ENCODE data around the gene MLEC. TPM values are rescaled to one million over a fixed set of nuclear protein-coding genes. Genes with fewer than 3 reads are reported as not detected.

Gene MLEC, protein sequence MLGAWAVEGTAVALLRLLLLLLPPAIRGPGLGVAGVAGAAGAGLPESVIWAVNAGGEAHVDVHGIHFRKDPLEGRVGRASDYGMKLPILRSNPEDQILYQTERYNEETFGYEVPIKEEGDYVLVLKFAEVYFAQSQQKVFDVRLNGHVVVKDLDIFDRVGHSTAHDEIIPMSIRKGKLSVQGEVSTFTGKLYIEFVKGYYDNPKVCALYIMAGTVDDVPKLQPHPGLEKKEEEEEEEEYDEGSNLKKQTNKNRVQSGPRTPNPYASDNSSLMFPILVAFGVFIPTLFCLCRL
- 100 to 1,000 TPM; 210 to 555 (median 285) TPM for total RNA-seq
- 100 to 1,000 TPM in 1 of 3 donors, 10 to 100 TPM in 2; 68.3 to 286 (median 90.0) TPM for polyA plus RNA-seq
- long read RNA-seq, donor 1, full-length matches to known transcripts, result 67 of 107 reads
- long read RNA-seq, donor 1, partial matches to known transcripts, result 40 of 107 reads
- long read RNA-seq, donor 1, other reads (novel, unspliced or antisense), result 0 of 107 reads
- long read RNA-seq, donor 2, full-length matches to known transcripts, result 38 of 100 reads
- long read RNA-seq, donor 2, partial matches to known transcripts, result 62 of 100 reads
- long read RNA-seq, donor 2, other reads (novel, unspliced or antisense), result 0 of 100 reads
- long read RNA-seq, donor 3, full-length matches to known transcripts, result 40 of 78 reads
- long read RNA-seq, donor 3, partial matches to known transcripts, result 38 of 78 reads
- long read RNA-seq, donor 3, other reads (novel, unspliced or antisense), result 0 of 78 reads
- long read RNA-seq, donor 4, full-length matches to known transcripts, result 17 of 41 reads
- long read RNA-seq, donor 4, partial matches to known transcripts, result 0 of 41 reads
- long read RNA-seq, donor 4, other reads (novel, unspliced or antisense), result 24 of 41 reads
- long read RNA-seq, donor 5, full-length matches to known transcripts, result 86 of 248 reads
- long read RNA-seq, donor 5, partial matches to known transcripts, result 0 of 248 reads
- long read RNA-seq, donor 5, other reads (novel, unspliced or antisense), result 162 of 248 reads
- long read RNA-seq, donor 6, full-length matches to known transcripts, result 7 of 39 reads
- long read RNA-seq, donor 6, partial matches to known transcripts, result 2 of 39 reads
- long read RNA-seq, donor 6, other reads (novel, unspliced or antisense), result 30 of 39 reads
- long read RNA-seq, donor 7, full-length matches to known transcripts, result 42 of 70 reads
- long read RNA-seq, donor 7, partial matches to known transcripts, result 28 of 70 reads
- long read RNA-seq, donor 7, other reads (novel, unspliced or antisense), result 0 of 70 reads
- long read RNA-seq, donor 8, full-length matches to known transcripts, result 104 of 156 reads
- long read RNA-seq, donor 8, partial matches to known transcripts, result 52 of 156 reads
- long read RNA-seq, donor 8, other reads (novel, unspliced or antisense), result 0 of 156 reads
- long read RNA-seq, donor 9, full-length matches to known transcripts, result 48 of 148 reads
- long read RNA-seq, donor 9, partial matches to known transcripts, result 100 of 148 reads
- long read RNA-seq, donor 9, other reads (novel, unspliced or antisense), result 0 of 148 reads
- long read RNA-seq, donor 10, full-length matches to known transcripts, result 73 of 105 reads
- long read RNA-seq, donor 10, partial matches to known transcripts, result 32 of 105 reads
- long read RNA-seq, donor 10, other reads (novel, unspliced or antisense), result 0 of 105 reads

DNA sequence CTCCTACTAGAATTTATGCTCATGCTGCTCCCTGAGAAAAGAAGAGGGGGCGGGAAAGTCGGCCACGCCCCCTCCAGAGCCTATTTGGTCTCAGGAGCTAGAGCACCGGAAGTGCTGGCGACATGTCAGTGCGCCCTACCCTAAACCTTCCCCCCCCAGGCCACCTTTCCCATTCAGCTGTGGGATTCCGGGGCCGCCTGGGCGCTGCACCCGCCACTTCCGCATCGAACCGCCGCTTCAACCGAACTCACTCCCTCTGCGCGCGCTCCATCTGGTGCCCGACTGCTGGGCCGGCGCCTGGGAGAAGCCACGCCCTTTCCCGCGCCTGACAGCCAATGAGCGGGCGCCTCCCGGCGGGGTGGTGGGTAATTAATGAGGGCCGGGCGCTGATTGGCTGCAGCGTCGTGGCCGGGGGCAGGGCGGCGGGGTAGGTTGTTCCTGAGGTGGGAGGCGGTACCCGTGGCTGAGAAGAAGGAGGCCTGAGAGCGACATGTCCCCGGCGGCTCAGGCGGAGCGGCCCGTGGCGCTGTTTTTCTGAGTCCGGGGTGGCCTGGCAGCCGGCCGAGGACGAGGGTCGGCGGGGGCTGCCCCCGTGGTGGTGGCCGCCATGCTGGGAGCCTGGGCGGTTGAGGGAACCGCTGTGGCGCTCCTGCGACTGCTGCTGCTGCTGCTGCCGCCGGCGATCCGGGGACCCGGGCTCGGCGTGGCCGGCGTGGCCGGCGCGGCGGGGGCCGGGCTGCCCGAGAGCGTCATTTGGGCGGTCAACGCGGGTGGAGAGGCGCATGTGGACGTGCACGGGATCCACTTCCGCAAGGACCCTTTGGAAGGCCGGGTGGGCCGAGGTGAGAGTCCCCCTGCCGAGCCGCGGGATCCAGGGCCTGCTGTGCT, at the start of gene MLEC:
TSS of gene MLEC (plus strand) at position 460 of the 888 bp plus-strand sequence. CDS start at position 608, 148 bp downstream.
- intact Hi-C loops (cut with DNase I), result no loop called here
- H3K4me1 ChIP-seq (replicated peaks in 1 of 2), result peaks cover 36 to 52% of the 10 kb centered on the region in 2 donors
- H3K9me3 ChIP-seq (replicated peaks in 1 of 3), result no peaks in the 10 kb centered on the region
- peak; percentile 80 to 96 for TF ChIP-seq POLR2A (IDR thresholded peaks at IDR 0.05)
- TF ChIP-seq, protein P1, sequence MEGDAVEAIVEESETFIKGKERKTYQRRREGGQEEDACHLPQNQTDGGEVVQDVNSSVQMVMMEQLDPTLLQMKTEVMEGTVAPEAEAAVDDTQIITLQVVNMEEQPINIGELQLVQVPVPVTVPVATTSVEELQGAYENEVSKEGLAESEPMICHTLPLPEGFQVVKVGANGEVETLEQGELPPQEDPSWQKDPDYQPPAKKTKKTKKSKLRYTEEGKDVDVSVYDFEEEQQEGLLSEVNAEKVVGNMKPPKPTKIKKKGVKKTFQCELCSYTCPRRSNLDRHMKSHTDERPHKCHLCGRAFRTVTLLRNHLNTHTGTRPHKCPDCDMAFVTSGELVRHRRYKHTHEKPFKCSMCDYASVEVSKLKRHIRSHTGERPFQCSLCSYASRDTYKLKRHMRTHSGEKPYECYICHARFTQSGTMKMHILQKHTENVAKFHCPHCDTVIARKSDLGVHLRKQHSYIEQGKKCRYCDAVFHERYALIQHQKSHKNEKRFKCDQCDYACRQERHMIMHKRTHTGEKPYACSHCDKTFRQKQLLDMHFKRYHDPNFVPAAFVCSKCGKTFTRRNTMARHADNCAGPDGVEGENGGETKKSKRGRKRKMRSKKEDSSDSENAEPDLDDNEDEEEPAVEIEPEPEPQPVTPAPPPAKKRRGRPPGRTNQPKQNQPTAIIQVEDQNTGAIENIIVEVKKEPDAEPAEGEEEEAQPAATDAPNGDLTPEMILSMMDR (IDR thresholded peaks at IDR 0.05), result peak in 1 of 6 experiments; percentile 40
- no peaks in the 10 kb centered on the region for H3K36me3 ChIP-seq (replicated peaks in 1 of 2)
- peak; percentile 98 to 99 (median 98) for DNase-seq
- 0 to 1% (median 0%) methylated on average over 5 to 84 of the region's 84 CpGs for WGBS, 4 donors
- H3K27me3 ChIP-seq, result no peaks in the 10 kb centered on the region
- peak within 1 kb of the TSS; percentile 15 to 92 (median 62) for H3K4me3 ChIP-seq
- peak within 1 kb of the TSS; percentile 78 to 94 (median 85) for H3K27ac ChIP-seq

DNA sequence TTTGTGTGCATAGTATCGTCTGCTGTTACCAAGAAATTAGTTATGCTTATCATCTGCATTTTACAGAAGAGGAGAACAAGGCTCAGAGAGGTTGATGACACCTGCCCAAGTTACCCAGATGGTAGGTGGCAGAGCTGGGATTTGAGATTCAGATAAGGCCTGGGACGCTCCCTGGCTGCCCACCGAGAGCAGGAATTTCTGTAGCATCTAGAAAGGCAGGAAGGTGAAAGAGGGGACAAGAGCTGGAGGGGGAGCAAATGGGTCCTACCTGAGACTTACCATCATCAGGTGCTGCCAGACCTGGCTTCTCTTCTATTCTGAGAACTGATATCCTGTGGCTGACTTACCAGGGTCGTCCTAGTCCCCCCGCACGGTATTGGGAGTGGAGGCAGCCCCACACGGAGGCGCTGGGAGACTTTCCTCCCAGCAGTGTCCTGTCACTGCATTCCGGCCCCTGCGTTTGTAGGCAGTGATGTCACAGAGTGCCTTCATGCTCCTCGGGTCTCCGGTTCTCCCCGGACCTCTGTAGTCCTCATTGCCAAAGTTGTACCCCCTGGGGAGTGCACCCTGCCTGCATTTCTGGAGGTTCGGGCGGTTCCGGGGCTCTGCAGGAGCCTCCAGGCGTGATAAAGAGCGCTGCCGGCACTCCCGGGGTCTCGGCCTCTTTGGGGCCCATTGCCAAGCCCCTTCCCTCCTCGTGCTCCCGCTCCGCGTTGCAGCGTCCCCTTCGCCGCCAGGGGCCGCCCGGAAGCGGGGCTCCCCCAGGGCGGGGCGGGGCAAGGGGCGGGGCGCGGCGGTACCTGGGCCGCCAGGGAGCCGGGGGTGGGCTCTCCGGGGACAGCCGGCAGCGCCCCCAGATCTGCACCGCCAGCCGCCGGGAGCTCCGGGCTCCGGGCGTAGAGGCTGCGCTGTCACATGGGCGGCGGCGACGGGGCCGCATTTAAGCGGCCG, 46.9 kb upstream of the MLEC start, which contains the start of gene CABP1:
TSS of gene CABP1 (plus strand) at position 856 of the 951 bp plus-strand sequence. CDS start at position 916, 60 bp downstream.
- Histone ChIP-seq H3K27ac (no peak within 1 kb of the TSS), H3K36me3 (replicated peaks in 1 of 2) (no peaks in the 10 kb centered on the region), H3K27me3 (peaks cover 6% of the 10 kb centered on the region), H3K4me1 (replicated peaks in 1 of 2) (peaks cover 8 to 13% of the 10 kb centered on the region in 2 donors), H3K4me3 (peak within 1 kb of the TSS in 1 of 4 donors; percentile 57), H3K9me3 (replicated peaks in 1 of 3) (no peaks in the 10 kb centered on the region)
- 9 to 55% (median 20%) methylated on average over 7 to 56 of the region's 56 CpGs for WGBS, 4 donors
- TF ChIP-seq, protein P1 (IDR thresholded peaks at IDR 0.05), result peak in 1 of 6 experiments; percentile 2
- TF ChIP-seq POLR2A (IDR thresholded peaks at IDR 0.05), result no peak
- intact Hi-C loops (cut with DNase I), result loop anchor here (10.0 kb wide), 1 partner anchor 335 kb away; the partner anchor contains the start of gene HNF1A (in 2 of the 2)
- no peak for DNase-seq
